HG02623 (cell line): ENCODE results near the gene TRPM8.

ENCODE experiments used
- ATAC-seq: cut with Tn5 transposase; IDR thresholded peaks from one replicate; pipeline ENCODE4 v1.9.1; 2021; ENCODE audit warnings: moderate library complexity; ENCODE audit not compliant: unreplicated experiment

TRPM8 gene

DNA sequence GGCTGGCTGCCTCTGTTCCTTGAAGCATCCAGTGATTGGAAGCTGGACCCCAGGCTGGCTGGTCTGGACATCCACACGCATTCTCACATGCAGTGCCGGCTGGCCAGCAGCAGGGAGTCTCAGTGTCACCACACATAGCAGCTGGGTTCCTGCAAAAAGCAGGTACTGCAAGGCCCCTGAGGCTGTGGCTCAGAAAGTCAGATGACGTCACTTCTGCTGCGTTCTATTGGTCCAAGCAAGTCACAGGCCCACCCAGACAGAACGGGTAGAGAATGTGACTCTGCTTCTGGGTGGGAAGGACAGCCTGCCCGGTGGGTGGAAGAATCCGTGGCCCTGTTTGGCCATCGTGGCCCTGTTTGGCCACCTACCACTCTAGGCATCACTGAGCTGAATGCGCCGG is 82.0 kb downstream of the TRPM8 start:
- ATAC-seq: no peak

- ATAC-seq: no peak
Observed at GRCh38 chr2:234001380-234002160, 84.4 kb downstream of the TRPM8 start.

DNA sequence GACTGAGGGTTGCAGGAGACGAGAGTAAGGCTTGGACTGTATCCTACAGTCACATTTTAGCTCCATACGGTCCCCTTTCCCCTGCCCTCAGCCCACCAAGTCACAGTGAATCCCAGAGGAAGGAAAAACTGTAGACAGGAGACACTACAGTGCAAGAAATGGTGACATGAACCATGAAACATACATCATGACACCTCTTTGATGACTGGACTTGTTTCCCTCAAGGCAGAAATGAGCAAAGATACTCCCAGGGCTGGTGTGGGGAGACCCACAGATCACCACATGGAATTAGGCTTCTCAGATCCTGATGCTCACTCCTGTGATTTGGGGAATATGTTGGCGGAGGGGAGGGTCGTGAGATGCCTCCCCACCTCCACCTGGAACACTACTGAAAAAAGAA is 85.1 kb downstream of the TRPM8 start:
- no peak for ATAC-seq

- no peak for ATAC-seq
Observed at GRCh38 chr2:234003972-234004617, 86.9 kb downstream of the TRPM8 start.

GRCh38 chr2:234005126-234005525 is 88.0 kb downstream of the TRPM8 start:
- no peak for ATAC-seq

DNA sequence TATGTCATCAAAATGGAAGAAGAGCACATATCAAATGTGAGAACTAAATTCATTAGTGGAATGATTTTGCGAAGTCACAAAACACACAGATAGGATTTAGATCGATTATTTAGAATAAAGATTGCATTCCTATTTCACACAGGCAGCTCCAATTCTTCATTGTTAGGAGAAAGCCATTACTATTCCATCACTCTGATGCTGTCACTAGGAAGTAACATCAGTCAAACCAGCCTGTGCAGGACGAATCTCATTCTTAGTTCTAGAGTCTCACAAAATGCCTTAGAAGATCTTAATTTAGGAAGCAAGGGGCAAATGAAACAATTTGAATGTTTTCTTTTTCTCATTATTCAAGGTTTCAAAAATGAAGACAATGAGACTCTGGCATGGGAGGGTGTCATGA is 89.3 kb downstream of the TRPM8 start:
- no peak for ATAC-seq

- ATAC-seq: no peak
Observed at GRCh38 chr2:234014427-234014826, 97.3 kb downstream of the TRPM8 start.

GRCh38 chr2:234015861-234016260 is 98.7 kb downstream of the TRPM8 start:
- ATAC-seq: no peak

- no peak for ATAC-seq
Observed at GRCh38 chr2:234019896-234020295, 102.7 kb downstream of the TRPM8 start.

- no peak for ATAC-seq
Observed at GRCh38 chr2:234020332-234020731, 103.2 kb downstream of the TRPM8 start.

- ATAC-seq: no peak
Observed at GRCh38 chr2:234022424-234022823, 105.3 kb downstream of the TRPM8 start.

DNA sequence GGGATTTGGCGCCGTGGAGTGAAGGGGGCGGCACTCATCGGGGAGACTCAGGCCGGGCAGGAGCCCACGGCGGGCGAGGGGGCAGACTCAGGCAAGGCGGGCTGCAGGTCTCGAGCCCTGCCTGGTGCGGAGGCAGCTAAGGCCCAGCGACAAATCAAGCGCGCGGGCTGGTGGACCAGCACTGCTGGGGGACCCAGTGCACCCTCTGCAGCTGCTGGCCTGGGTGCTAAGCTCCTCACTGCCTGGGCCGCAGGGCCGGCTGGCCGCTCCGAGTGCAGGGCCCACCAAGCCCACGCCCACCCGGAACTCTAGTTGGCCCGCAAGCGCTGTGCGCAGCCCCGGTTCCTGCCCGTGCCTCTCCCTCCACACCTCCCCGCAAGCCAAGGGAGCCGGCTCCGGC is 107.1 kb downstream of the TRPM8 start:
- ATAC-seq: no peak

GRCh38 chr2:234025466-234025865 is 108.3 kb downstream of the TRPM8 start:
- ATAC-seq: no peak

DNA sequence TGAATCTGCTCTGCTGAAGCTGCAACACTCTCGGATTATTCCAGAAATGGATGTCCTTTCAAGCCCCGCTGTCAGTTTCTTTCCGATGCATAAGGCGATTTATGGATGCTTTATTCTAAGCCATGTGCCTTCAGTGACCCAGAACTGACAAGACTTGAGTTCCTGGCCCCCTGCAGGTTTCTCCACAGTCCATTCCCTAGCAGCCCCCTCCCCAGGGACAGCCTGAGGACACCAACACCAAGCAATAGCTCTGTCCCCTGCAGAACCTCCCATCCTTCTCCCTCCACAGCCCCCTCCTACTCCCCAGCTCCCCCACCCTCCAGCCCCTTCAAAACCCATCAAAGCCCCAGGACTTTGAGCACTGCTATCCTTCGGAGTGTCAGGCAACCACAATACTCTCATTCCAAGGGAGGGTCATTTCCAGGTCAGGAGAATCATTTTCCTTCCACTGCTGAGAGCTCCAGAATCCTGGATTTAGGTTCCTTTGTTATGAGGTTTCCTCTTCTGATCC is 108.8 kb downstream of the TRPM8 start:
- ATAC-seq: no peak

DNA sequence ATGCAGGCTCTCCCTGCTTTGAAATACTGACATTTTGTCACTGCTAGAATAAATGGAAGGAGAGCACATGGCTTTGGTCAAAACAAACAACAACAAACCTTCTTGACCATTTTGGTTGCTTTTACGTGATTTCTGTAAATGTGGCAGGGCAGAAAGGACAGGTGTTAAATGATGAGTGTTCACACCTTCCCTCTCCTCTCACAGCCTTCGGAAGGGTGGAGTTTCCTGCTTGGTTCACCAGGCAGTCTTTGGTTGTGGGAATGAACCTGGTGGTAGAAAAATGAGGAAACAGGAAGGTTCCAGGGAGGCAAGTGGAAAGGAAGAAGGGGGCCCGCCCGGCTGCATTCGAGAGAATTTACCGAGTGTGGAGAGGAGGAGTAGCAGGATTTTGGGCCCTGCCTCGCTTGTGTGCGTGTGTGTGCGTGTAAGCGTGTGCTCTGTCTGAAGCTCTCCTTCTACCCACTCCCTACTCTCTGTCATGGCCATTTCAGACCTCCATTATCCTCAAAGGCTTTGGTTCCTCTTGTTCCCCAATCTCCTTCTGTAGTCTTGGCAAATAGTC is 109.6 kb downstream of the TRPM8 start:
- no peak for ATAC-seq

- no peak for ATAC-seq
Observed at GRCh38 chr2:234027641-234028040, 110.5 kb downstream of the TRPM8 start.

GRCh38 chr2:234029150-234029733 is 112.1 kb downstream of the TRPM8 start:
- no peak for ATAC-seq

DNA sequence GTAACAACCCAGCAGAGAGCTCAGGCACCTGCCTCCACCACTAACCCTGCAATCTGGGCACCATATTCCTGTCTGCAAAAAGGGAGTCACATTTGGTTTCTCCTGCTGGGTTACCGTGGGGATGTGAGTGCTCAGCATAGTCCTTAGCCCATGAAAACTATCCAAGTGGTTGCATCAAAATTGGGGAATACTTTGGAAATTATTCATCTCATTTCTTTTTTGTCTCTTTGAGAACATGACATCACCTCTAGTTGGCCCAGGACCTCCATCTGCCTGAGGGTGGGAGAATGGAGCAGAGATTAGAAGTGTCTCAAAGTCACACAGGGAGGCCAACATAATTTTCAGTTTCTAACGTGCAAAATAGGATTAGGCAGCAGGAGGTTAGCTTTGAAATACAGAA is 114.0 kb downstream of the TRPM8 start:
- no peak for ATAC-seq

DNA sequence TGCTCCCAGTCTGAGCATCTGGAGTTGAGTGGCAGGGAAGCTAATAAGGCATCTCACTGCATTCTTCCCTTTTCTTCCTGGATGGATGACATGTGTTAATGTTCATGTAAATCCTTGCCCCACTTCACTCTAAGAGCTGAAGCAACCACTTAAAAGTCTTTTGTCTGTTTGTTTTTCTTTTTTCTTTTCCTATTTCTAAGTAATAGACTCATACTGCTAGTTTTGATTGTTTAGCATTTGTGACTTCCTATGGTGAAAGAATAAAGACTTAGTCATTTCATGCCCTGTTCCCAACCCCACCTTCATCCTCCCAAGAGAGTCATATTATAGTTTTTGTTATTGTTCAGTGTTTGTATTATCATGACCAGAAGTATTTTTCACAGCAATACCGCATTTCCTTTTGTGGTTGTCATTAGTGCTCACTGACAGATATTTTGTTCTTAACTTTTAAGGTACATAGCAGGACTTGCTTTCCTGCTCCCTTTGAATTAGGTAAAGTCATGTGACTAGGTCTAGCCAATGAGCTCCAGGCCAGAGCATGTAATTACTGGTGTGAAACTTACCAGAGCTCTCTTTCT is 115.2 kb downstream of the TRPM8 start:
- no peak for ATAC-seq

- ATAC-seq: no peak
Observed at GRCh38 chr2:234033174-234033573, 116.0 kb downstream of the TRPM8 start.

DNA sequence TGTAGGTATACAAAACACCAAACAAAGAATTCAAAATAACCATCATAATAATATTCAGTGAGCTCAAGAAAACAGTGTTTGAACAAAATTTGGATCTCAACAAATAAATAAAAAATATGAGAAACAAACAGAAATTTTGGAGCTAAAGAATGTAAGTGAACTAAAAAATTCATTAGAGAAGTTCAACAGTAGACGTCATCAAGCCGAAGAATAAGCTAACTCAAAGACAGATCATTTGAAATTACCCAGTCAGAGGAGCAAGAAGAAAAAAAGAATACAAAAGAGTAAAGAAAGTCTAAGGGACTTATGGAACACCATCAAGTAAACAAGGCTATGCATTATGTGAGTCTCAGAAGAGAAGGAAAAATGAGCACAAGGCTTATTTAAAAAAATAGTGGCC is 116.7 kb downstream of the TRPM8 start:
- no peak for ATAC-seq
